Omental fat pad (tissue), 4 donors: ENCODE measurements around the gene SOX9. TPM values are rescaled to one million over a fixed set of nuclear protein-coding genes. Genes with fewer than 3 reads are reported as not detected.

ENCODE experiments used
- ATAC-seq: fragments of 150-250 bp; one replicate; pipeline ENCODE4 v1.9.1; 2016; ENCODE audit warnings: mild to moderate bottlenecking, moderate library complexity; ENCODE audit not compliant: low FRiP score
- DNase-seq: peaks from one replicate; pipeline ENCODE4 v3.0.0-alpha.2; 2019; ENCODE audit warnings: low spot score
- CTCF ChIP-seq, 3 donors: fragments of 450-650 bp; IDR thresholded peaks; one replicate each; pipeline ENCODE4 v1.5.1; 2016 to 2017; ENCODE audit warnings: antibody characterized with exemption in 3 of 3, mild to moderate bottlenecking in 3 of 3, moderate library complexity in 2 of 3
- total RNA-seq, 4 donors: library from RNA; depleted of rRNA; stranded (reverse); fragments of >200 nt; gene quantifications; one replicate each; pipeline ENCODE4 v1.1.0, GENCODE V29; 2016

SOX9 gene
- total RNA-seq, 4 donors from 2014 or later = 0.50 to 7.9 (median 1.8) TPM

DNA sequence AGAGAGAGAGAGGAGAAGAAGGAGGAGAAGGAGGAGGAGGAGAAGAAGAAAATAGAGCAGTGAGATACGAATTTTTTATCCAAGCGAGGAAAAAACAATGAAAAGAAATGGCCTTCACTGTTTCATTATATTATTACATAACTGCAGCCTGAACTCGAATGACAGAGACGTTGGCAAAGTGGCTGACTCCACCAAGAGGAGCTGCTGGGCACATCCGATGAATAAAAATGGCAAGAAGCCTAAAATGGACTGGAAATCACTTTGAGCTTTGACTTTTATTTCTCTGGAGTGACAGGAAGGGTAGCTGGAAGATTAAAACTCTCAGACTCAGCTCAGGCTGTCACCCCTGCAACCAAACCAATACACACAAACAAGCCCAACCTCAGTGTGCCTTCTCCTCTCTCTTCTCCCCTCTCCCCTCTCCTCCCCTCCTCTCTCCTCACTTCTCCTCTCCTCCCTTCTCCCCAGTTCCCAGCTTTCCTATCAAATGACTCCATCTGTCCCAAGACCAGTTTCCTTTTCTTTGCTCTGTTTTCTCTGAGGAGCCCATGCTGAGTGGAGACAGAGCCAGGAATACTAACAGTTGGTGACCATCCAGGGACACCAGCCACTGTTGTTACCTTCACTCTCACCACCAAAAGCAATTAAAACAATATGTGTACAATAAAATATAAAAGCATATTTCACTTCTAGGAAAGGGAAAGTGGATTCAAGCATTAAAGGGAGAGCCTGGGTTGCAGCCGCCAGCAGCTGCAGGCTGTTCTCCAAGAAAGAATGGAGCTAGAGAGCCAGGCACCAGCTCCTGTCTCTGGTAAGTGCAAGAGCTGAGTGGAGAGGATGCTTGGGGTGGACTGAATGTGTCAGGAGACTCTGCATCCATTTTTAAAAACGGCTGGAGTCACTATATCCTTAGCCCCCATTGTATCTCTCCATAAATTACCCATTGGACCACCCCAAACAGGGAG lies 51.2 kb downstream of the SOX9 start:
- DNase-seq = no peak

GRCh38 chr17:72173499-72174116 lies 52.8 kb downstream of the SOX9 start:
- TF ChIP-seq CTCF (IDR thresholded peaks at IDR 0.05) = no peak
- no peak for ATAC-seq
- no peak for DNase-seq

More for the DNA sequence above, 51.2 kb downstream of the SOX9 start:
- no peak for TF ChIP-seq CTCF (IDR thresholded peaks at IDR 0.05)
- ATAC-seq = no peak

GRCh38 chr17:72175263-72175662 lies 54.4 kb downstream of the SOX9 start:
- TF ChIP-seq CTCF (IDR thresholded peaks at IDR 0.05) = no peak
- no peak for ATAC-seq
- no peak for DNase-seq
